IMR-90 (cell line): ENCODE results near the gene ARMC3. TPM values are rescaled to one million over a fixed set of nuclear protein-coding genes. Genes with fewer than 3 reads are reported as not detected.

ENCODE experiments used
- ATAC-seq: fragments of 200-7000 bp; cut with Tn5 transposase; 2 replicates; pipeline ENCODE4 v1.9.1; 2020; ENCODE audit warnings: low read depth, mild to moderate bottlenecking, moderate library complexity
- BruUV-seq: library from RNA; stranded (reverse); fragments of 400-500 nt; replicated peaks from 2 replicates; lab custom pipeline; 2021; lab: Mats Ljungman, UMichigan
- CTCF ChIA-PET: fragments of 300-600 bp; formaldehyde crosslinking; extraction: SDS; loops from one replicate; lab custom pipeline; 2021; ENCODE audit warnings: antibody characterized with exemption; lab: Yijun Ruan, JAX
- POLR2A ChIA-PET: fragments of 300-600 bp; sonication (Branson Sonifier 250); formaldehyde crosslinking; loops from one replicate; lab custom pipeline; 2022; ENCODE audit warnings: antibody characterized with exemption; ENCODE audit not compliant: unreplicated experiment; lab: Charles Lee
- DNase-seq: peaks from one replicate; pipeline ENCODE4 v3.0.0; 2013
- H2AFZ ChIP-seq: replicated peaks from 2 replicates; pipeline ENCODE3; 2013; ENCODE audit warnings: low read length, mild to moderate bottlenecking; ENCODE audit not compliant: poor library complexity
- H2AK5ac ChIP-seq: 2 replicates; pipeline ENCODE4 v1.6.1; 2013; ENCODE audit warnings: low read depth, low read length, inconsistent platforms
- H2AK9ac ChIP-seq: replicated peaks from 2 replicates; pipeline ENCODE3; 2013; ENCODE audit warnings: mild to moderate bottlenecking, low read depth, low read length, moderate library complexity; ENCODE audit not compliant: poor library complexity
- H2BK120ac ChIP-seq: 2 replicates; pipeline ENCODE4 v1.6.1; 2013; ENCODE audit warnings: low read depth, low read length, inconsistent platforms
- H2BK15ac ChIP-seq: 3 replicates; pipeline ENCODE4 v1.6.1; 2013; ENCODE audit warnings: low read depth, low read length, inconsistent platforms
- H2BK20ac ChIP-seq: 2 replicates; pipeline ENCODE4 v1.6.1; 2013; ENCODE audit warnings: low read depth, mild to moderate bottlenecking, inconsistent platforms, low read length, moderate library complexity
- H2BK5ac ChIP-seq: 2 replicates; pipeline ENCODE4 v1.6.1; 2013; ENCODE audit warnings: mild to moderate bottlenecking, low read depth, low read length, inconsistent platforms; ENCODE audit not compliant: poor library complexity, severe bottlenecking
- H3K14ac ChIP-seq: replicated peaks from 2 replicates; pipeline ENCODE4 v1.6.1; 2013; ENCODE audit warnings: low read depth, low read length, inconsistent platforms
- H3K18ac ChIP-seq: 2 replicates; pipeline ENCODE4 v1.6.1; 2013; ENCODE audit warnings: low read depth, low read length, control low read depth
- H3K23ac ChIP-seq: 2 replicates; pipeline ENCODE4 v1.6.1; 2013; ENCODE audit warnings: low read depth, low read length, inconsistent platforms
- H3K27ac ChIP-seq: 2 replicates; pipeline ENCODE4 v1.5.1; 2013; ENCODE audit warnings: mild to moderate bottlenecking, control low read depth, low read length; ENCODE audit not compliant: insufficient read depth
- H3K27me3 ChIP-seq: 2 replicates; pipeline ENCODE4 v1.6.1; 2013; ENCODE audit warnings: low read length; ENCODE audit not compliant: control insufficient read depth, insufficient read depth
- H3K36me3 ChIP-seq: 2 replicates; pipeline ENCODE4 v1.6.1; 2013; ENCODE audit warnings: low read length, mixed read lengths; ENCODE audit not compliant: control insufficient read depth, insufficient read depth
- H3K4ac ChIP-seq: 2 replicates; pipeline ENCODE4 v1.6.1; 2013; ENCODE audit warnings: low read depth, low read length, inconsistent platforms
- H3K4me1 ChIP-seq: 2 replicates; pipeline ENCODE4 v1.6.1; 2013; ENCODE audit warnings: low read length, mixed read lengths; ENCODE audit not compliant: control insufficient read depth, insufficient read depth
- H3K4me2 ChIP-seq: 2 replicates; pipeline ENCODE4 v1.6.1; 2013; ENCODE audit warnings: low read depth, mild to moderate bottlenecking, control low read depth, low read length, moderate library complexity
- H3K4me3 ChIP-seq: 2 replicates; pipeline ENCODE4 v1.5.1; 2013; ENCODE audit warnings: low read depth, mild to moderate bottlenecking, control low read depth, low read length, moderate library complexity; ENCODE audit not compliant: insufficient read depth
- H3K56ac ChIP-seq: 2 replicates; pipeline ENCODE4 v1.6.1; 2013; ENCODE audit warnings: low read length, inconsistent platforms; ENCODE audit not compliant: insufficient read depth; ENCODE audit errors: extremely low read depth
- H3K79me1 ChIP-seq, 2 experiments: 2 replicates each; pipeline ENCODE4 v1.6.1; 2013; ENCODE audit warnings: low read length in 2 of 2, inconsistent platforms in 1 of 2, low read depth in 1 of 2
- H3K9ac ChIP-seq: 2 replicates; pipeline ENCODE4 v1.6.1; 2013; ENCODE audit warnings: low read depth, low read length, control low read depth
- H3K9me1 ChIP-seq: 2 replicates; pipeline ENCODE4 v1.6.1; 2013; ENCODE audit warnings: low read length, inconsistent platforms; ENCODE audit not compliant: insufficient read depth
- H3K9me3 ChIP-seq: 2 replicates; pipeline ENCODE4 v1.6.1; 2013; ENCODE audit warnings: low read length; ENCODE audit not compliant: control insufficient read depth, insufficient read depth
- H4K20me1 ChIP-seq: 2 replicates; pipeline ENCODE4 v1.6.1; 2013; ENCODE audit warnings: low read length, inconsistent platforms; ENCODE audit not compliant: insufficient read depth
- H4K5ac ChIP-seq: 2 replicates; pipeline ENCODE4 v1.6.1; 2013; ENCODE audit warnings: mild to moderate bottlenecking, low read depth, low read length, control low read depth
- H4K8ac ChIP-seq, 2 experiments: 2 replicates each; pipeline ENCODE4 v1.6.1; 2013; ENCODE audit warnings: low read depth in 2 of 2, low read length in 2 of 2, control low read depth in 1 of 2, inconsistent platforms in 1 of 2
- H4K91ac ChIP-seq: 2 replicates; pipeline ENCODE4 v1.6.1; 2013; ENCODE audit warnings: low read depth, low read length, inconsistent platforms; ENCODE audit not compliant: insufficient read depth
- RCOR1 ChIP-seq: IDR thresholded peaks from 2 replicates; pipeline ENCODE4 v1.6.1; 2012; ENCODE audit warnings: mild to moderate bottlenecking, low read length, improper control_type of control experiment; ENCODE audit not compliant: insufficient replicate concordance
- WGBS, 2 experiments: methylation state at CpG; one replicate each; pipeline versions ENCODE4 v1.1.5 to v1.1.7; 2013; ENCODE audit warnings: missing lambda C conversion rate in 2 of 2; ENCODE audit not compliant: insufficient read length in 1 of 2; ENCODE audit errors: extremely low coverage in 2 of 2; 5-methylcytosine and 5-hydroxymethylcytosine counted together
- dilution Hi-C: fragments of 300-500 bp; cut with HindIII; formaldehyde crosslinking; loops from one replicate; pipeline ENCODE4 v1.14.3; 2018; ENCODE audit warnings: low sequenced_read_pairs; ENCODE audit not compliant: unreplicated experiment
- in situ Hi-C: fragments of 300-500 bp; cut with MboI; formaldehyde crosslinking; loops from 3 replicates; pipeline ENCODE4 v1.14.3; 2019; ENCODE audit warnings: low sequenced_read_pairs, inconsistent platforms, mixed read lengths
- intact Hi-C: fragments of 100-400 bp; cut with micrococcal nuclease; formaldehyde crosslinking; loops from 2 replicates; pipeline ENCODE4 v1.10.0; 2022
- polyA plus RNA-seq, 3 experiments: library from polyadenylated mRNA; depleted of rRNA; stranded (reverse); fragments of >200 nt; gene quantifications; 2 replicates each; pipeline ENCODE4 v1.2.3, GENCODE V29; 2012; ENCODE audit warnings: low replicate concordance in 1 of 3
- total RNA-seq: library from RNA; depleted of rRNA; stranded (reverse); fragments of >200 nt; gene quantifications from 2 replicates; pipeline ENCODE4 v1.2.3, GENCODE V29; 2012

The ARMC3 gene
- total and polyA plus RNA-seq, 2 of the 4 experiments (the other 2 are of a cell fraction): not detected

DNA sequence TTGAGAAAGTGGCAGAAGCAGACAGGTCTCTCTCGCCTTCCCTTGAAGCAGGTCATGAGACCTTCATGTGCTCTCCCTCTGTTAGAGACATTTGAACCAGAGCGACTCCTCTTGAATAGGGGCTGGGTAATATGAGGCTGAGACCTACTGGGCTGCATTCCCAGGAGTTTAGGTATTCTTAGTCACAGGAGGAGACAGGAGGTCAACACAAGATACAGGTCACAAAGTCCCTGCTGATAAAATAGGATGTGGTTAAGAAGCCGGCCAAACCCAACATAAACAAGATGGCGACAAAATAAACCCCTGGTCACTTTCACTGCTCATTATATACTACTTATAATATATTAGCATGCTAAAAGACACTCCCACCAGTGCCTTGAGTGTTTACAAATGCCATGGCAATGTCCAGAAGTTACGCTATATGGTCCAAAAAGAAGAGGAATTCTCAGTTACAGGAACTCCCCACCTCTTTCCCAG lies 124.0 kb downstream of the ARMC3 start:
- H3K4ac ChIP-seq: no peak overlapping the region
- in situ Hi-C loops: no loop called here
- H3K27ac ChIP-seq: no peak overlapping the region
- no peak overlapping the region for H2BK5ac ChIP-seq
- no peak overlapping the region for H4K91ac ChIP-seq
- intact Hi-C loops: no loop called here
- BruUV-seq: no TSS peak
- H2BK20ac ChIP-seq: no peak overlapping the region
- WGBS, 2 experiments: 80% methylated on average over 1 of the region's 5 CpGs; no CpG with 5 or more reads in 1 of the 2 experiments
- H3K4me3 ChIP-seq: no peak overlapping the region
- no peaks in the 10 kb centered on the region for H3K36me3 ChIP-seq
- H4K5ac ChIP-seq: no peak overlapping the region
- no peak for TF ChIP-seq RCOR1
- no peak overlapping the region for H3K23ac ChIP-seq
- no peak overlapping the region for H3K9ac ChIP-seq
- H3K9me1 ChIP-seq: no peaks in the 10 kb centered on the region
- H3K79me1 ChIP-seq: no peaks in the 10 kb centered on the region
- H3K4me2 ChIP-seq: no peak overlapping the region
- no peak overlapping the region for H2AK5ac ChIP-seq
- no peak overlapping the region for H3K56ac ChIP-seq
- no peaks in the 10 kb centered on the region for H4K20me1 ChIP-seq
- no peak overlapping the region for H2BK120ac ChIP-seq
- ChIA-PET CTCF (no interaction called here), POLR2A (no interaction called here)
- ATAC-seq (no peak), DNase-seq (no peak)
- H4K8ac ChIP-seq: no peak overlapping the region
- H3K18ac ChIP-seq: no peak overlapping the region
- peaks cover 2% of the 10 kb centered on the region for H3K27me3 ChIP-seq
- no peaks in the 10 kb centered on the region for H3K9me3 ChIP-seq
- no peaks in the 10 kb centered on the region for H3K4me1 ChIP-seq
- dilution Hi-C loops: no loop called here
- H3K14ac ChIP-seq: no peak overlapping the region
- H2AK9ac ChIP-seq: no peak overlapping the region
- no peak overlapping the region for H2AFZ ChIP-seq
- no peak overlapping the region for H2BK15ac ChIP-seq
